Activated CD8-positive, alpha-beta T cell treated with anti-CD3 and anti-CD28 coated beads, Interleukin-2, amount 10 ng/mL, durations not matched to agents 7 days and 5 days (primary cell): ENCODE data around the gene PERM1. TPM values are rescaled to one million over a fixed set of nuclear protein-coding genes. Genes with fewer than 3 reads are reported as not detected.
"Not testable (repeated sequence)": the region's sequence is repeated elsewhere in the genome, so short reads cannot be mapped to it uniquely, and the experiment has no call there.

Experiments
- ATAC-seq: fragments of 150-1000 bp; cut with Tn5 transposase; one replicate; pipeline ENCODE4 v1.10.0; 2021; ENCODE audit warnings: moderate library complexity
- CTCF ChIA-PET: fragments of 350-600 bp; sonication (Branson Sonifier 250); formaldehyde crosslinking; loops from one replicate; lab custom pipeline; 2021; ENCODE audit warnings: antibody characterized with exemption; lab: Charles Lee
- POLR2A ChIA-PET: fragments of 350-600 bp; sonication (Branson Sonifier 250); formaldehyde crosslinking; loops from one replicate; lab custom pipeline; 2021; ENCODE audit warnings: antibody characterized with exemption; lab: Charles Lee
- DNase-seq: peaks from one replicate; pipeline ENCODE4 v3.0.0-alpha.2; 2020
- H3K27ac Mint-ChIP-seq: one replicate; pipeline ENCODE4 v1.8.0; 2021; ENCODE audit warnings: mild to moderate bottlenecking, mixed read lengths
- H3K27me3 Mint-ChIP-seq: one replicate; pipeline ENCODE4 v1.8.0; 2021; ENCODE audit warnings: low read depth, mixed read lengths
- H3K36me3 Mint-ChIP-seq: one replicate; pipeline ENCODE4 v1.8.0; 2021; ENCODE audit warnings: low read depth, mixed read lengths
- H3K4me1 Mint-ChIP-seq: one replicate; pipeline ENCODE4 v1.8.0; 2021; ENCODE audit warnings: low read depth, mixed read lengths
- H3K4me3 Mint-ChIP-seq: one replicate; pipeline ENCODE4 v1.8.0; 2021; ENCODE audit warnings: mild to moderate bottlenecking, mixed read lengths
- H3K9me3 Mint-ChIP-seq: one replicate; pipeline ENCODE4 v1.8.0; 2022; ENCODE audit warnings: mixed read lengths; ENCODE audit not compliant: insufficient read depth
- total RNA-seq, 2 experiments: library from RNA; stranded (reverse); gene quantifications; one replicate each; pipeline ENCODE4 v1.2.3, GENCODE V29; 2021

Gene PERM1
- total RNA-seq, 2 experiments from 2014 or later, result not detected

- peaks cover 3% of the 10 kb centered on the region for H3K36me3 Mint-ChIP-seq
- no peak overlapping the region for H3K27ac Mint-ChIP-seq
- ATAC-seq (no peak), DNase-seq (no peak)
- CTCF ChIA-PET, result interaction anchor here (0.8 to 1.9 kb wide), 3 partner anchors 13 to 83 kb away, joined by 3 to 11 read pairs (median 3); no protein-coding TSS in a partner anchor
- H3K27me3 Mint-ChIP-seq, result peaks cover 8% of the 10 kb centered on the region
- H3K9me3 Mint-ChIP-seq, result peaks cover 4% of the 10 kb centered on the region
- H3K4me1 Mint-ChIP-seq, result peaks cover 10% of the 10 kb centered on the region
- POLR2A ChIA-PET, result no interaction called here
- no peak overlapping the region for H3K4me3 Mint-ChIP-seq
These were observed 1.1 kb downstream of the PERM1 start for GRCh38 chr1:980602-981395.

- DNase-seq (no peak), ATAC-seq (no peak)
- H3K27me3 Mint-ChIP-seq, result peaks cover 5% of the 10 kb centered on the region
- H3K4me1 Mint-ChIP-seq, result peaks cover 13% of the 10 kb centered on the region
- peaks cover 3% of the 10 kb centered on the region for H3K36me3 Mint-ChIP-seq
- CTCF ChIA-PET, result interaction anchor here (1.9 kb wide), 1 partner anchor 84 kb away, joined by 11 read pairs; no protein-coding TSS in a partner anchor
- peaks cover 4% of the 10 kb centered on the region for H3K9me3 Mint-ChIP-seq
- no peak overlapping the region for H3K27ac Mint-ChIP-seq
- no peak overlapping the region for H3K4me3 Mint-ChIP-seq
- POLR2A ChIA-PET, result no interaction called here
These were observed 1.7 kb downstream of the PERM1 start for GRCh38 chr1:980137-980571.

GRCh38 chr1:979744-980072 is 2.2 kb downstream of the PERM1 start:
- H3K36me3 Mint-ChIP-seq, result peaks cover 3% of the 10 kb centered on the region
- H3K27me3 Mint-ChIP-seq, result peaks cover 4% of the 10 kb centered on the region
- peaks cover 13% of the 10 kb centered on the region for H3K4me1 Mint-ChIP-seq
- no peak overlapping the region for H3K4me3 Mint-ChIP-seq
- H3K9me3 Mint-ChIP-seq, result peaks cover 4% of the 10 kb centered on the region
- DNase-seq (no peak), ATAC-seq (no peak)
- no peak overlapping the region for H3K27ac Mint-ChIP-seq
- POLR2A ChIA-PET, result no interaction called here
- CTCF ChIA-PET, result no interaction called here

- Mint-ChIP-seq H3K36me3 (peaks cover 3% of the 10 kb centered on the region), H3K27ac (no peak overlapping the region), H3K4me3 (no peak overlapping the region), H3K4me1 (peaks cover 13% of the 10 kb centered on the region), H3K9me3 (peaks cover 4% of the 10 kb centered on the region), H3K27me3 (peaks cover 4% of the 10 kb centered on the region)
- CTCF ChIA-PET, result no interaction called here
- ATAC-seq, result no peak
- POLR2A ChIA-PET, result no interaction called here
- DNase-seq, result no peak
These were observed 2.8 kb downstream of the PERM1 start for GRCh38 chr1:978835-979743.

GRCh38 chr1:978069-978834 is 3.6 kb downstream of the PERM1 start:
- Mint-ChIP-seq H3K27ac (no peak overlapping the region), H3K4me1 (peaks cover 13% of the 10 kb centered on the region), H3K9me3 (peaks cover 4% of the 10 kb centered on the region), H3K4me3 (no peak overlapping the region), H3K36me3 (peaks cover 3% of the 10 kb centered on the region), H3K27me3 (peaks cover 4% of the 10 kb centered on the region)
- CTCF ChIA-PET, result no interaction called here
- POLR2A ChIA-PET, result no interaction called here
- no peak for DNase-seq
- no peak for ATAC-seq

GRCh38 chr1:976791-977190 is 5.1 kb downstream of the PERM1 start:
- ChIA-PET POLR2A (interaction anchor here (1.2 kb wide), 1 partner anchor 10 kb away, joined by 4 read pairs; the partner anchor contains the start of gene PLEKHN1), CTCF (interaction anchor here (1.0 to 1.8 kb wide), 3 partner anchors 10 to 107 kb away, joined by 4 to 5 read pairs (median 5); partner anchors contain the start of gene PLEKHN1)
- not testable (repeated sequence) for ATAC-seq, H3K27ac Mint-ChIP-seq, H3K36me3 Mint-ChIP-seq, H3K4me3 Mint-ChIP-seq, H3K27me3 Mint-ChIP-seq, H3K9me3 Mint-ChIP-seq, DNase-seq
- peaks cover 13% of the 10 kb centered on the region for H3K4me1 Mint-ChIP-seq

- H3K9me3 Mint-ChIP-seq, result peaks cover 4% of the 10 kb centered on the region
- DNase-seq, result peak; percentile 73
- peaks cover 4% of the 10 kb centered on the region for H3K27me3 Mint-ChIP-seq
- peaks cover 3% of the 10 kb centered on the region for H3K36me3 Mint-ChIP-seq
- ChIA-PET POLR2A (interaction anchor here (1.2 kb wide), 1 partner anchor 9 kb away, joined by 4 read pairs; the partner anchor contains the start of gene PLEKHN1), CTCF (interaction anchor here (0.8 to 1.8 kb wide), 5 partner anchors 8 to 107 kb away, joined by 3 to 5 read pairs (median 4); partner anchors contain the start of genes AGRN and PLEKHN1)
- no peak overlapping the region for H3K4me3 Mint-ChIP-seq
- H3K4me1 Mint-ChIP-seq, result peaks cover 13% of the 10 kb centered on the region
- peak; percentile 90 for ATAC-seq
- H3K27ac Mint-ChIP-seq, result no peak overlapping the region
These were observed 5.8 kb downstream of the PERM1 start for GRCh38 chr1:975896-976683.

GRCh38 chr1:975365-975764 is 6.5 kb downstream of the PERM1 start:
- POLR2A ChIA-PET, result no interaction called here
- Mint-ChIP-seq H3K36me3 (peaks cover 3% of the 10 kb centered on the region), H3K4me3 (no peak overlapping the region), H3K9me3 (peaks cover 4% of the 10 kb centered on the region), H3K4me1 (peaks cover 13% of the 10 kb centered on the region), H3K27ac (no peak overlapping the region), H3K27me3 (peaks cover 4% of the 10 kb centered on the region)
- CTCF ChIA-PET, result interaction anchor here (0.8 to 1.8 kb wide), 4 partner anchors 9 to 44 kb away, joined by 3 to 5 read pairs (median 4); partner anchors contain the start of genes AGRN and PLEKHN1
- ATAC-seq (no peak), DNase-seq (no peak)

GRCh38 chr1:974687-975328 is 7.1 kb downstream of the PERM1 start:
- no peak overlapping the region for H3K27ac Mint-ChIP-seq
- no peak overlapping the region for H3K4me3 Mint-ChIP-seq
- ChIA-PET POLR2A (no interaction called here), CTCF (interaction anchor here (1.8 kb wide), 1 partner anchor 14 kb away, joined by 5 read pairs; no protein-coding TSS in a partner anchor)
- H3K9me3 Mint-ChIP-seq, result peaks cover 4% of the 10 kb centered on the region
- H3K36me3 Mint-ChIP-seq, result peaks cover 3% of the 10 kb centered on the region
- H3K4me1 Mint-ChIP-seq, result peaks cover 13% of the 10 kb centered on the region
- DNase-seq (no peak), ATAC-seq (no peak)
- H3K27me3 Mint-ChIP-seq, result peaks cover 4% of the 10 kb centered on the region

GRCh38 chr1:974293-974640 is 7.6 kb downstream of the PERM1 start:
- ATAC-seq (no peak), DNase-seq (no peak)
- Mint-ChIP-seq H3K4me1 (peaks cover 13% of the 10 kb centered on the region), H3K9me3 (peaks cover 4% of the 10 kb centered on the region), H3K27ac (no peak overlapping the region), H3K36me3 (peaks cover 3% of the 10 kb centered on the region), H3K27me3 (peaks cover 9% of the 10 kb centered on the region), H3K4me3 (no peak overlapping the region)
- POLR2A ChIA-PET, result no interaction called here
- CTCF ChIA-PET, result no interaction called here
